NCI-H2196 treated with DMSO at 0.1 percent for 48 hours (cell line): ENCODE results near the gene DLST.
"Not testable (repeated sequence)": the region's sequence is repeated elsewhere in the genome, so short reads cannot be mapped to it uniquely, and the experiment has no call there.

ENCODE experiments used
- DNase-seq: peaks from one replicate; lab custom pipeline; 2025; ENCODE audit not compliant: unreplicated experiment; lab: John Stamatoyannopoulos, UW

The DLST gene

GRCh38 chr14:74915826-74916225 lies 34.1 kb downstream of the DLST start:
- no peak for DNase-seq

- no peak for DNase-seq
Measured at GRCh38 chr14:74917178-74917543, 35.4 kb downstream of the DLST start.

GRCh38 chr14:74917646-74918081 lies 35.9 kb downstream of the DLST start:
- no peak for DNase-seq

- DNase-seq: no peak
Measured at GRCh38 chr14:74918380-74918779, 36.7 kb downstream of the DLST start.

GRCh38 chr14:74919421-74920165 lies 37.9 kb downstream of the DLST start:
- DNase-seq: no peak

- no peak for DNase-seq
Measured at GRCh38 chr14:74920281-74920680, 38.6 kb downstream of the DLST start.

GRCh38 chr14:74921053-74921620 lies 39.4 kb downstream of the DLST start:
- no peak for DNase-seq

- DNase-seq: no peak
Measured at GRCh38 chr14:74921987-74922751, 40.5 kb downstream of the DLST start.

GRCh38 chr14:74922752-74923401 lies 41.2 kb downstream of the DLST start, which contains the start of gene RPS6KL1:
Gene RPS6KL1 (minus strand): TSS chr14:74923260. CDS start chr14:74921541, 1,719 bp downstream.
- peak; percentile 15 for DNase-seq

- DNase-seq: no peak
Measured at GRCh38 chr14:74924061-74924460, 42.3 kb downstream of the DLST start.

GRCh38 chr14:74927225-74927624 lies 45.5 kb downstream of the DLST start:
- no peak for DNase-seq

GRCh38 chr14:74929242-74929641 lies 47.5 kb downstream of the DLST start:
- no peak for DNase-seq

GRCh38 chr14:74931744-74932143 lies 50.0 kb downstream of the DLST start:
- not testable (repeated sequence) for DNase-seq

- no peak for DNase-seq
Measured at GRCh38 chr14:74932401-74932901, 50.7 kb downstream of the DLST start.

- not testable (repeated sequence) for DNase-seq
Measured at GRCh38 chr14:74932936-74933335, 51.2 kb downstream of the DLST start.

GRCh38 chr14:74934041-74934440 lies 52.3 kb downstream of the DLST start:
- DNase-seq: no peak

GRCh38 chr14:74934476-74935359 lies 53.0 kb downstream of the DLST start:
- no peak for DNase-seq

GRCh38 chr14:74935360-74935680 lies 53.6 kb downstream of the DLST start:
- DNase-seq: no peak

- DNase-seq: no peak
Measured at GRCh38 chr14:74936151-74936550, 54.4 kb downstream of the DLST start.

- no peak for DNase-seq
Measured at GRCh38 chr14:74936731-74937130, 55.0 kb downstream of the DLST start.
